Renal pelvis (tissue), 4 donors: ENCODE measurements around the gene ARL10. TPM values are rescaled to one million over a fixed set of nuclear protein-coding genes. Genes with fewer than 3 reads are reported as not detected.
A peak's percentile ranks its signal among the peaks of the same experiment; 100 is the strongest.

Source experiments
- DNase-seq: peaks from one replicate; pipeline ENCODE4 v3.0.0-alpha.2; 2013
- polyA plus RNA-seq, 3 donors: library from polyadenylated mRNA; unstranded; fragments of 120-200 nt; gene quantifications; one replicate each; pipeline ENCODE4 v1.2.1, GENCODE V29; 2013; ENCODE audit not compliant: insufficient read length in 3 of 3

The ARL10 gene
- polyA plus RNA-seq, 3 donors, result 10.0 to 16.2 (median 14.3) TPM

GRCh38 chr5:176386491-176386890 is 21.2 kb downstream of the ARL10 start:
- no peak for DNase-seq

GRCh38 chr5:176387384-176387925 is 22.2 kb downstream of the ARL10 start:
- no peak for DNase-seq

- peak; percentile 16 for DNase-seq
Measured at GRCh38 chr5:176388003-176388443, 22.7 kb downstream of the ARL10 start.

GRCh38 chr5:176388444-176389134 is 23.3 kb downstream of the ARL10 start, which contains the start of the genes HIGD2A and NOP16:
TSS of gene HIGD2A (plus strand) at chr5:176388751. CDS start at chr5:176388820, 69 bp downstream.
TSS of gene NOP16 (minus strand) at chr5:176388598. CDS start at chr5:176388539, 59 bp downstream.
- peak; percentile 99 for DNase-seq

GRCh38 chr5:176389135-176390123 is 24.1 kb downstream of the ARL10 start:
- DNase-seq, result no peak

GRCh38 chr5:176391479-176391878 is 26.2 kb downstream of the ARL10 start:
- DNase-seq, result no peak

- DNase-seq, result no peak
Measured at GRCh38 chr5:176391999-176392398, 26.7 kb downstream of the ARL10 start.

GRCh38 chr5:176392526-176392925 is 27.2 kb downstream of the ARL10 start:
- no peak for DNase-seq

- DNase-seq, result no peak
Measured at GRCh38 chr5:176394096-176394495, 28.8 kb downstream of the ARL10 start.

GRCh38 chr5:176394881-176395675 is 29.8 kb downstream of the ARL10 start:
- DNase-seq, result peak; percentile 10

GRCh38 chr5:176396330-176396729 is 31.0 kb downstream of the ARL10 start:
- no peak for DNase-seq

- DNase-seq, result no peak
Measured at GRCh38 chr5:176397736-176398420, 32.6 kb downstream of the ARL10 start.

GRCh38 chr5:176400382-176401156 is 35.3 kb downstream of the ARL10 start:
- no peak for DNase-seq

GRCh38 chr5:176401281-176402205 is 36.3 kb downstream of the ARL10 start:
- no peak for DNase-seq

GRCh38 chr5:176405656-176406435 is 40.6 kb downstream of the ARL10 start:
- no peak for DNase-seq

- no peak for DNase-seq
Measured at GRCh38 chr5:176406436-176407052, 41.3 kb downstream of the ARL10 start.

- no peak for DNase-seq
Measured at GRCh38 chr5:176407456-176408251, 42.4 kb downstream of the ARL10 start.
